Spleen (tissue), 11 donors: ENCODE measurements around the gene CHD5. TPM values are rescaled to one million over a fixed set of nuclear protein-coding genes. Genes with fewer than 3 reads are reported as not detected.

Source experiments
- DNase-seq: peaks from one replicate; pipeline ENCODE4 v3.0.0-alpha.2; 2020
- H3K27ac ChIP-seq, 8 donors: fragments of 200-600 bp; sonication (generic) in 7 of 8; 1 replicate in 4 of 8; 2 replicates in 4 of 8; pipeline versions ENCODE4 v1.5.0 to v1.8.0; 2016 to 2021; ENCODE audit warnings: inconsistent platforms in 4 of 8, mild to moderate bottlenecking in 4 of 8, moderate library complexity in 1 of 8
- H3K27me3 ChIP-seq, 7 donors: fragments of 200-600 bp; sonication (generic) in 6 of 7; replicated peaks in 1 of 7; 1 replicate in 4 of 7; 2 replicates in 3 of 7; pipeline versions ENCODE4 v1.5.0 to v1.8.0; 2016 to 2021; ENCODE audit warnings: inconsistent platforms in 3 of 7, mild to moderate bottlenecking in 1 of 7
- H3K36me3 ChIP-seq, 6 donors: fragments of 200-600 bp; sonication (generic) in 5 of 6; 1 replicate in 4 of 6; 2 replicates in 2 of 6; pipeline versions ENCODE4 v1.5.0 to v1.8.0; 2016 to 2021; ENCODE audit warnings: inconsistent platforms in 2 of 6
- H3K4me1 ChIP-seq, 6 donors: fragments of 200-600 bp; sonication (generic) in 5 of 6; 1 replicate in 3 of 6; 2 replicates in 3 of 6; pipeline versions ENCODE4 v1.5.0 to v1.8.0; 2016 to 2021; ENCODE audit warnings: inconsistent platforms in 3 of 6
- H3K4me3 ChIP-seq, 8 donors: fragments of 200-600 bp; sonication (generic) in 7 of 8; 1 replicate in 4 of 8; 2 replicates in 4 of 8; pipeline versions ENCODE4 v1.5.0 to v1.8.0; 2016 to 2021; ENCODE audit warnings: inconsistent platforms in 4 of 8, mild to moderate bottlenecking in 4 of 8, moderate library complexity in 2 of 8
- H3K9me3 ChIP-seq, 8 donors: fragments of 200-600 bp; sonication (generic) in 7 of 8; 1 replicate in 4 of 8; 2 replicates in 4 of 8; pipeline versions ENCODE4 v1.5.0 to v1.8.0; 2016 to 2021; ENCODE audit warnings: inconsistent platforms in 4 of 8
- CTCF ChIP-seq, 11 experiments: fragments of 200-600 bp in 7 of 11; fragments of 450-650 bp in 4 of 11; sonication (generic) in 4 of 11; IDR thresholded peaks in 8 of 11; conservative IDR thresholded peaks in 3 of 11; 1 replicate in 7 of 11; 2 replicates in 4 of 11; pipeline versions ENCODE4 v1.4.0 to v1.8.0; 2016 to 2021; ENCODE audit warnings: antibody characterized with exemption in 11 of 11, inconsistent platforms in 4 of 11, mild to moderate bottlenecking in 1 of 11
- POLR2A ChIP-seq, 3 donors: fragments of 450-650 bp; IDR thresholded peaks; one replicate each; pipeline ENCODE4 v1.5.1; 2017; ENCODE audit warnings: antibody characterized with exemption in 3 of 3, mild to moderate bottlenecking in 1 of 3
- POLR2AphosphoS5 ChIP-seq, 3 donors: sonication (generic); formaldehyde crosslinking; IDR thresholded peaks; one replicate each; pipeline ENCODE4 v1.5.1; 2017; ENCODE audit warnings: antibody characterized with exemption in 3 of 3
- WGBS, 5 donors: extraction: QIAGEN DNeasy Blood & Tissue Kit in 3 of 5; methylation state at CpG; one replicate each; pipeline versions ENCODE4 v1.1.5 to v1.1.7; 2013 to 2018; 5-methylcytosine and 5-hydroxymethylcytosine counted together
- intact Hi-C: fragments of 100-400 bp; cut with DNase I; formaldehyde crosslinking; loops from one replicate; pipeline ENCODE4 v1.15.0; 2023; ENCODE audit warnings: low total_unique reads
- polyA plus RNA-seq, 3 donors: library from polyadenylated mRNA; stranded (reverse); fragments of 200-250 nt; gene quantifications; one replicate each; pipeline ENCODE4 v1.2.1, GENCODE V29; 2013
- total RNA-seq, 7 donors: library from RNA; depleted of rRNA in 3 of 7; stranded (reverse); fragments of >200 nt in 3 of 7; fragmentation: NEBNext Ultra II Directional in 4 of 7; extraction: Animal tissue kit (Norgen Biotek cat#: 25700) in 4 of 7; gene quantifications; one replicate each; pipeline versions ENCODE4 v1.1.0 to v1.2.1, GENCODE V29; 2016 to 2021
- donor health status: healthy with polysubstance abuse.
- donor health status: DM: no; HTN: no; CAD: no; lungs with moderate emphysema.
- donor health status: DM: no; HTN: no; CAD: no.
- donor health status: Bipolar disorder and iron deficiency.
- donor health status: healthy.
- donor health status: DM: no; HTN: no; CAD: no.
- donor health status: DM: yes; HTN: yes; CAD: no.

Gene CHD5
- total and polyA plus RNA-seq, 10 donors, result 0.04 to 0.44 (median 0.13) TPM

- Histone ChIP-seq H3K4me1 (no peaks in the 10 kb centered on the region), H3K4me3 (no peak overlapping the region), H3K27ac (no peak overlapping the region), H3K36me3 (no peaks in the 10 kb centered on the region), H3K9me3 (peaks cover 2 to 27% (median 16%) of the 10 kb centered on the region in 8 donors), H3K27me3 (peaks cover 0 to 17% (median 0%) of the 10 kb centered on the region in 7 donors)
- WGBS, 5 donors, result 79 to 90% (median 82%) methylated on average over 1 of the region's 1 CpG
- DNase-seq, result no peak
- no peak for TF ChIP-seq POLR2A (IDR thresholded peaks at IDR 0.05)
- no peak for TF ChIP-seq POLR2AphosphoS5 (IDR thresholded peaks at IDR 0.05)
- TF ChIP-seq CTCF (IDR thresholded peaks at IDR 0.05 in 8 of 11, conservative IDR thresholded peaks at IDR 0.05 in 3 of 11), result no peak
- intact Hi-C loops, result no loop called here
Measured at GRCh38 chr1:6116137-6116536, 64.0 kb downstream of the CHD5 start.

GRCh38 chr1:6113745-6114144 lies 66.4 kb downstream of the CHD5 start:
- H3K36me3 ChIP-seq, result no peaks in the 10 kb centered on the region
- DNase-seq, result peak; percentile 34
- WGBS, 5 donors, result 78 to 100% (median 93%) methylated on average over 2 to 14 of the region's 14 CpGs

GRCh38 chr1:6113116-6113515 lies 67.0 kb downstream of the CHD5 start:
- no peak for TF ChIP-seq POLR2A (IDR thresholded peaks at IDR 0.05)
- TF ChIP-seq CTCF (IDR thresholded peaks at IDR 0.05 in 8 of 11, conservative IDR thresholded peaks at IDR 0.05 in 3 of 11), result no peak
- no peak for TF ChIP-seq POLR2AphosphoS5 (IDR thresholded peaks at IDR 0.05)
- H3K4me3 ChIP-seq, result no peak overlapping the region
- H3K36me3 ChIP-seq, result no peaks in the 10 kb centered on the region
- no peaks in the 10 kb centered on the region for H3K4me1 ChIP-seq
- 28 to 41% (median 32%) methylated on average over 10 of the region's 10 CpGs for WGBS, 5 donors
- peak; percentile 49 for DNase-seq
- intact Hi-C loops, result no loop called here
- peaks cover 0 to 38% (median 0%) of the 10 kb centered on the region in 7 donors for H3K27me3 ChIP-seq
- H3K9me3 ChIP-seq, result peaks cover 2 to 25% (median 15%) of the 10 kb centered on the region in 8 donors
- H3K27ac ChIP-seq, result no peak overlapping the region

More at GRCh38 chr1:6113745-6114144, 66.4 kb downstream of the CHD5 start:
- intact Hi-C loops, result no loop called here
- peaks cover 0 to 33% (median 0%) of the 10 kb centered on the region in 7 donors for H3K27me3 ChIP-seq
- TF ChIP-seq POLR2A (IDR thresholded peaks at IDR 0.05) (no peak), POLR2AphosphoS5 (IDR thresholded peaks at IDR 0.05) (no peak), CTCF (IDR thresholded peaks at IDR 0.05 in 8 of 11, conservative IDR thresholded peaks at IDR 0.05 in 3 of 11) (no peak)
- H3K4me3 ChIP-seq, result no peak overlapping the region
- peaks cover 2 to 27% (median 16%) of the 10 kb centered on the region in 8 donors for H3K9me3 ChIP-seq
- no peak overlapping the region for H3K27ac ChIP-seq
- H3K4me1 ChIP-seq, result no peaks in the 10 kb centered on the region

GRCh38 chr1:6112690-6113005 lies 67.5 kb downstream of the CHD5 start:
- Histone ChIP-seq H3K27me3 (peaks cover 0 to 43% (median 0%) of the 10 kb centered on the region in 7 donors), H3K4me3 (no peak overlapping the region), H3K4me1 (no peaks in the 10 kb centered on the region), H3K9me3 (peaks cover 2 to 20% (median 10%) of the 10 kb centered on the region in 8 donors), H3K27ac (no peak overlapping the region), H3K36me3 (no peaks in the 10 kb centered on the region)
- whole genome bisulfite sequencing, 5 donors, result 41 to 86% (median 70%) methylated on average over 3 to 5 of the region's 5 CpGs
- intact Hi-C loops, result no loop called here
- TF ChIP-seq POLR2AphosphoS5 (IDR thresholded peaks at IDR 0.05), result no peak
- TF ChIP-seq POLR2A (IDR thresholded peaks at IDR 0.05), result no peak
- no peak for TF ChIP-seq CTCF (IDR thresholded peaks at IDR 0.05 in 8 of 11, conservative IDR thresholded peaks at IDR 0.05 in 3 of 11)
- DNase-seq, result no peak
